ENCODE data around the gene TMSB10. TPM values are rescaled to one million over a fixed set of nuclear protein-coding genes. Genes with fewer than 3 reads are reported as not detected.

The TMSB10 gene
- total and polyA plus RNA-seq, 2 of the 13 experiments (the other 11 are each of a cell fraction or from before 2014, with no cell fraction given) = 665 to 708 TPM

DNA sequence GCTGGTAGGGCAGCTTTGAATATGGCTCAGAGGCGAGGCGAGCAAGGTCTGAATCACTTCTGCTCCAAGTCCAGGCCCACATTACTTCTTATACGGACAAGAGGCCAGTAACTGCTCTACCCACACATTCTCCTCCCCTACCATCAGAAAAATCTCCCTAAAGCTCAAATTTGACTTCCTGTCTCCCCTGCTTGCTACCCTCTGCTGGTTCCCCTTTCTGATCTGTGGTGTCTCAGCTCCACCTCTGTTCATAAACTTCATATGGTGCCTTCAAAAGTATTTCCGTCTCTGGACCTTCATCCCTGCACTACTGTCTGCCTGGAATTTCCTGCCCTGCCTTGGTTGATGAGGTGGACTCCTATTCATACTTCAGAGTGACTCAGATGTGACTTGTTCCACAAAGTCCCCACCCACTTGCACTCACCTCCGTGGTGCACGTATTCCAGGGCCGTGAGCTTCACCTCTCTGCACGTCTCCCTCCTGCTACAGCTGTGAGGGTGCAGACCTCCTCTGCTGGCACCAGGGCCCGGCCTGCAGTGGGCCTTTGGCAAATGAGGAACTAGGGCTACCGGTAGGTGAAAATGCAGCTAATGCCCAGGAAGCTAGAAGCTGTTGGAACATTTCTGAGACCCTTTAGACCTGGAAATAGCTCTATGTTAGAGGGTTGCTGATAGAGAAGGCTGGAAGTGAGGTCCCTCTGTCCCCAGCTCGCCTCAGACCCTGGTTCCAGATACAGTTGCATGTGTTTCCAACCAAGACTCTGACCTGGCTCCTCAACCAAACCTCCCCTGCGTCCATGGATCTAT, 41.0 kb downstream of the TMSB10 start (continued):
- TF ChIP-seq ATF6 (CRISPR knock-in tag; conservative IDR thresholded peaks at IDR 0.05) = no peak
- TF ChIP-seq NFKB2 (CRISPR knock-in tag; IDR thresholded peaks at IDR 0.05; ENCODE audit: borderline replicate concordance) = peak; percentile 75; the same call in 1 of the 2 replicates
- TF ChIP-seq, protein P1, sequence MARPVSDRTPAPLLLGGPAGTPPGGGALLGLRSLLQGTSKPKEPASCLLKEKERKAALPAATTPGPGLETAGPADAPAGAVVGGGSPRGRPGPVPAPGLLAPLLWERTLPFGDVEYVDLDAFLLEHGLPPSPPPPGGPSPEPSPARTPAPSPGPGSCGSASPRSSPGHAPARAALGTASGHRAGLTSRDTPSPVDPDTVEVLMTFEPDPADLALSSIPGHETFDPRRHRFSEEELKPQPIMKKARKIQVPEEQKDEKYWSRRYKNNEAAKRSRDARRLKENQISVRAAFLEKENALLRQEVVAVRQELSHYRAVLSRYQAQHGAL (CRISPR knock-in tag; IDR thresholded peaks at IDR 0.05; ENCODE audit: not compliant biosample characterization) = peak; percentile 54
- peak; percentile 95 for TF ChIP-seq ZMAT3 (CRISPR knock-in tag; conservative IDR thresholded peaks at IDR 0.05)
- no peak for TF ChIP-seq SIN3B (IDR thresholded peaks at IDR 0.05; ENCODE audit: low read length)
- no peak for TF ChIP-seq PAX8 (CRISPR knock-in tag; IDR thresholded peaks at IDR 0.05; ENCODE audit: borderline replicate concordance)
- no peak for TF ChIP-seq PHB2 (IDR thresholded peaks at IDR 0.05; ENCODE audit: partially characterized antibody)
- TF ChIP-seq, protein P2, sequence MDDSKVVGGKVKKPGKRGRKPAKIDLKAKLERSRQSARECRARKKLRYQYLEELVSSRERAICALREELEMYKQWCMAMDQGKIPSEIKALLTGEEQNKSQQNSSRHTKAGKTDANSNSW (CRISPR knock-in tag; IDR thresholded peaks at IDR 0.05; ENCODE audit: borderline replicate concordance) = no peak
- no peak for TF ChIP-seq ZNF253 (CRISPR knock-in tag; IDR thresholded peaks at IDR 0.05; ENCODE audit: borderline replicate concordance)
- peak; percentile 83 for TF ChIP-seq POGZ (CRISPR knock-in tag; IDR thresholded peaks at IDR 0.05)
- TF ChIP-seq XBP1 (CRISPR knock-in tag; IDR thresholded peaks at IDR 0.05) = no peak
- TF ChIP-seq ZNF724P (CRISPR knock-in tag; IDR thresholded peaks at IDR 0.05; ENCODE audit: borderline replicate concordance) = peak; percentile 53; the same call in 1 of the 2 replicates
- TF ChIP-seq PLRG1 (conservative IDR thresholded peaks at IDR 0.05) = no peak
- TF ChIP-seq, protein P3, sequence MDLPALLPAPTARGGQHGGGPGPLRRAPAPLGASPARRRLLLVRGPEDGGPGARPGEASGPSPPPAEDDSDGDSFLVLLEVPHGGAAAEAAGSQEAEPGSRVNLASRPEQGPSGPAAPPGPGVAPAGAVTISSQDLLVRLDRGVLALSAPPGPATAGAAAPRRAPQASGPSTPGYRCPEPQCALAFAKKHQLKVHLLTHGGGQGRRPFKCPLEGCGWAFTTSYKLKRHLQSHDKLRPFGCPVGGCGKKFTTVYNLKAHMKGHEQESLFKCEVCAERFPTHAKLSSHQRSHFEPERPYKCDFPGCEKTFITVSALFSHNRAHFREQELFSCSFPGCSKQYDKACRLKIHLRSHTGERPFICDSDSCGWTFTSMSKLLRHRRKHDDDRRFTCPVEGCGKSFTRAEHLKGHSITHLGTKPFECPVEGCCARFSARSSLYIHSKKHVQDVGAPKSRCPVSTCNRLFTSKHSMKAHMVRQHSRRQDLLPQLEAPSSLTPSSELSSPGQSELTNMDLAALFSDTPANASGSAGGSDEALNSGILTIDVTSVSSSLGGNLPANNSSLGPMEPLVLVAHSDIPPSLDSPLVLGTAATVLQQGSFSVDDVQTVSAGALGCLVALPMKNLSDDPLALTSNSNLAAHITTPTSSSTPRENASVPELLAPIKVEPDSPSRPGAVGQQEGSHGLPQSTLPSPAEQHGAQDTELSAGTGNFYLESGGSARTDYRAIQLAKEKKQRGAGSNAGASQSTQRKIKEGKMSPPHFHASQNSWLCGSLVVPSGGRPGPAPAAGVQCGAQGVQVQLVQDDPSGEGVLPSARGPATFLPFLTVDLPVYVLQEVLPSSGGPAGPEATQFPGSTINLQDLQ (CRISPR knock-in tag; IDR thresholded peaks at IDR 0.05) = no peak
- TF ChIP-seq, protein P4, sequence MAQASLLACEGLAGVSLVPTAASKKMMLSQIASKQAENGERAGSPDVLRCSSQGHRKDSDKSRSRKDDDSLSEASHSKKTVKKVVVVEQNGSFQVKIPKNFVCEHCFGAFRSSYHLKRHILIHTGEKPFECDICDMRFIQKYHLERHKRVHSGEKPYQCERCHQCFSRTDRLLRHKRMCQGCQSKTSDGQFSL (CRISPR knock-in tag; IDR thresholded peaks at IDR 0.05) = no peak
- no peak for TF ChIP-seq CREB3 (CRISPR knock-in tag; IDR thresholded peaks at IDR 0.05)
- TF ChIP-seq ZNF549 (CRISPR knock-in tag; IDR thresholded peaks at IDR 0.05) = no peak
- peak; percentile 100 for TF ChIP-seq ZKSCAN5 (CRISPR knock-in tag; IDR thresholded peaks at IDR 0.05)
- no peak for TF ChIP-seq ZFYVE20 (CRISPR knock-in tag; IDR thresholded peaks at IDR 0.05; ENCODE audit: borderline replicate concordance, low read depth)
- TF ChIP-seq ZBTB7A (CRISPR knock-in tag; IDR thresholded peaks at IDR 0.05) = no peak
- peak; percentile 89 for TF ChIP-seq ZC3H13 (CRISPR knock-in tag; IDR thresholded peaks at IDR 0.05)
- no peak for TF ChIP-seq FOXA1 (IDR thresholded peaks at IDR 0.05)
- no peak for TF ChIP-seq FOXA1 (CRISPR knock-in tag; IDR thresholded peaks at IDR 0.05)
- 0 out of 2 replicates have a peak, but pooled peaks have one; percentile 21 for TF ChIP-seq ZFP90 (CRISPR knock-in tag; IDR thresholded peaks at IDR 0.05; ENCODE audit: borderline replicate concordance)

All from HepG2 (cell line).